Panc1 (cell line): Measurements from ENCODE around the gene PRSS21. TPM values are rescaled to one million over a fixed set of nuclear protein-coding genes. Genes with fewer than 3 reads are reported as not detected.
A peak's percentile ranks its signal among the peaks of the same experiment; 100 is the strongest.

ENCODE experiments used
- ATAC-seq: fragments of 200-7000 bp; cut with Tn5 transposase; 2 replicates; pipeline ENCODE4 v1.9.1; 2020; ENCODE audit warnings: mild to moderate bottlenecking, moderate library complexity
- BruUV-seq: library from RNA; stranded (reverse); fragments of 400-500 nt; replicated peaks from 2 replicates; lab custom pipeline; 2021; lab: Mats Ljungman, UMichigan
- CTCF ChIA-PET: fragments of 300-600 bp; sonication (Branson Sonifier 250); formaldehyde crosslinking; loops from one replicate; lab custom pipeline; 2022; ENCODE audit warnings: antibody characterized with exemption; lab: Charles Lee
- POLR2A ChIA-PET: fragments of 300-600 bp; sonication (Branson Sonifier 250); formaldehyde crosslinking; loops from one replicate; lab custom pipeline; 2022; ENCODE audit warnings: antibody characterized with exemption; lab: Charles Lee
- DNase-seq: peaks from one replicate; pipeline ENCODE4 v3.0.0-alpha.2; 2010; ENCODE audit warnings: low read depth, low spot score
- H3K27ac ChIP-seq: 2 replicates; pipeline ENCODE4 v1.5.1; 2011; ENCODE audit warnings: mild to moderate bottlenecking, low read length, inconsistent platforms
- H3K27me3 ChIP-seq: fragments of 200-500 bp; sonication (Bioruptor generic); 2 replicates; pipeline ENCODE4 v1.6.0; 2014; ENCODE audit warnings: low read length, inconsistent platforms; ENCODE audit not compliant: control insufficient read depth, insufficient read depth
- H3K36me3 ChIP-seq: fragments of 200-500 bp; sonication (Bioruptor generic); 2 replicates; pipeline ENCODE4 v1.5.1; 2014; ENCODE audit warnings: inconsistent platforms, mild to moderate bottlenecking, low read length, moderate library complexity; ENCODE audit not compliant: control insufficient read depth, insufficient read depth
- H3K4me1 ChIP-seq: 2 replicates; pipeline ENCODE4 v1.5.1; 2011; ENCODE audit warnings: inconsistent platforms, mild to moderate bottlenecking, low read length, moderate library complexity; ENCODE audit not compliant: control insufficient read depth, insufficient read depth
- H3K4me3 ChIP-seq, 2 experiments: 2 replicates each; pipeline ENCODE4 v1.5.1; 2011 to 2012; ENCODE audit warnings: low read depth in 2 of 2, low read length in 2 of 2, mild to moderate bottlenecking in 2 of 2, inconsistent platforms in 1 of 2, moderate library complexity in 1 of 2
- H3K9me3 ChIP-seq: fragments of 200-500 bp; sonication (Bioruptor generic); 2 replicates; pipeline ENCODE4 v1.5.1; 2014; ENCODE audit warnings: low read depth, mild to moderate bottlenecking, inconsistent platforms, low read length, moderate library complexity; ENCODE audit not compliant: control insufficient read depth, insufficient read depth
- CTCF ChIP-seq: fragments of 450-650 bp; IDR thresholded peaks from 2 replicates; pipeline ENCODE4 v1.5.1; 2017; ENCODE audit warnings: mild to moderate bottlenecking
- POLR2AphosphoS5 ChIP-seq: IDR thresholded peaks from 2 replicates; pipeline ENCODE4 v1.6.1; 2012; ENCODE audit warnings: mild to moderate bottlenecking, low read depth, low read length, moderate library complexity
- SIN3A ChIP-seq: IDR thresholded peaks from 2 replicates; pipeline ENCODE4 v1.6.1; 2012; ENCODE audit warnings: low read depth, mild to moderate bottlenecking, low read length, moderate library complexity, borderline replicate concordance; ENCODE audit not compliant: insufficient read depth
- TCF7L2 ChIP-seq: IDR thresholded peaks from 2 replicates; pipeline ENCODE4 v1.6.1; 2011; ENCODE audit warnings: mild to moderate bottlenecking, low read depth, low read length, inconsistent platforms
- in situ Hi-C: cut with HindIII; loops from 2 replicates; pipeline ENCODE4 v1.10.0; 2016; ENCODE audit warnings: low sequenced_read_pairs, low pct_unique_long_range_greater_than_20kb
- intact Hi-C: fragments of 100-400 bp; cut with micrococcal nuclease; formaldehyde crosslinking; loops from one replicate; pipeline ENCODE4 v1.10.0; 2022; ENCODE audit not compliant: unreplicated experiment
- total RNA-seq: library from RNA; stranded (reverse); gene quantifications from one replicate; pipeline ENCODE4 v1.2.1, GENCODE V29; 2021; ENCODE audit not compliant: unreplicated experiment
- TF ChIP-seq, protein P1 (sequence below), 2 experiments: IDR thresholded peaks; 2 replicates each; pipeline ENCODE4 v1.6.1; 2011 to 2012; ENCODE audit warnings: low read depth in 2 of 2, control low read depth in 1 of 2, low read length in 1 of 2, mild to moderate bottlenecking in 1 of 2, moderate library complexity in 1 of 2; ENCODE audit not compliant: insufficient read depth in 1 of 2

The PRSS21 gene
- total RNA-seq, 1 experiment from 2014 or later: not detected

DNA sequence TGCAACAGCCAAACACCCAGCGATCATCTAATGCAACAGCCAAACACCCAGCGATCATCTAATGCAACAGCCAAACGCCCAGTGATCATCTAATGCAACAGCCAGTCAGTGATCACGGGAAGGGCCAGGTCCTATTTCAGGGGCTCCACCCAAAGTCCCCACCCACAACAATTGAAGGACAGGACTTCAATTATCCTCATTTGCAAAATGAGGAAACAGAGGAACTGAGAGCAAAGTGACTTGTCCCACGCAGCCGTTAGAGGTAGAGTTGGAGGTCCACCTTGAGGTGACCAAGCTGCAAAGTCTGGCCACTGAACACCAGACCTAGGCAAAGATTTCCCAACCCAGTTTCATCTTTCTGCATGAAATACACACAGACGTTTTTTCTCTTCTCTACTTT lies 16.7 kb downstream of the PRSS21 start:
- intact Hi-C loops (no loop called here), in situ Hi-C loops (no loop called here)
- no peak for TF ChIP-seq SIN3A
- TF ChIP-seq CTCF: no peak
- TF ChIP-seq TCF7L2: no peak
- TF ChIP-seq, protein P1, sequence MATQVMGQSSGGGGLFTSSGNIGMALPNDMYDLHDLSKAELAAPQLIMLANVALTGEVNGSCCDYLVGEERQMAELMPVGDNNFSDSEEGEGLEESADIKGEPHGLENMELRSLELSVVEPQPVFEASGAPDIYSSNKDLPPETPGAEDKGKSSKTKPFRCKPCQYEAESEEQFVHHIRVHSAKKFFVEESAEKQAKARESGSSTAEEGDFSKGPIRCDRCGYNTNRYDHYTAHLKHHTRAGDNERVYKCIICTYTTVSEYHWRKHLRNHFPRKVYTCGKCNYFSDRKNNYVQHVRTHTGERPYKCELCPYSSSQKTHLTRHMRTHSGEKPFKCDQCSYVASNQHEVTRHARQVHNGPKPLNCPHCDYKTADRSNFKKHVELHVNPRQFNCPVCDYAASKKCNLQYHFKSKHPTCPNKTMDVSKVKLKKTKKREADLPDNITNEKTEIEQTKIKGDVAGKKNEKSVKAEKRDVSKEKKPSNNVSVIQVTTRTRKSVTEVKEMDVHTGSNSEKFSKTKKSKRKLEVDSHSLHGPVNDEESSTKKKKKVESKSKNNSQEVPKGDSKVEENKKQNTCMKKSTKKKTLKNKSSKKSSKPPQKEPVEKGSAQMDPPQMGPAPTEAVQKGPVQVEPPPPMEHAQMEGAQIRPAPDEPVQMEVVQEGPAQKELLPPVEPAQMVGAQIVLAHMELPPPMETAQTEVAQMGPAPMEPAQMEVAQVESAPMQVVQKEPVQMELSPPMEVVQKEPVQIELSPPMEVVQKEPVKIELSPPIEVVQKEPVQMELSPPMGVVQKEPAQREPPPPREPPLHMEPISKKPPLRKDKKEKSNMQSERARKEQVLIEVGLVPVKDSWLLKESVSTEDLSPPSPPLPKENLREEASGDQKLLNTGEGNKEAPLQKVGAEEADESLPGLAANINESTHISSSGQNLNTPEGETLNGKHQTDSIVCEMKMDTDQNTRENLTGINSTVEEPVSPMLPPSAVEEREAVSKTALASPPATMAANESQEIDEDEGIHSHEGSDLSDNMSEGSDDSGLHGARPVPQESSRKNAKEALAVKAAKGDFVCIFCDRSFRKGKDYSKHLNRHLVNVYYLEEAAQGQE (IDR thresholded peaks at IDR 0.05; ENCODE audit: insufficient read depth in 1 of 2, low read depth in 2 of 2, low read length in 1 of 2): no peak
- no peak for TF ChIP-seq POLR2AphosphoS5
- ChIA-PET CTCF (no interaction called here), POLR2A (no interaction called here)
- Histone ChIP-seq H3K4me3 (no peak overlapping the region), H3K27me3 (no peaks in the 10 kb centered on the region), H3K36me3 (no peaks in the 10 kb centered on the region), H3K27ac (peak overlapping the region; percentile 68), H3K4me1 (peaks cover 46% of the 10 kb centered on the region), H3K9me3 (no peaks in the 10 kb centered on the region)
- no peak for DNase-seq
- ATAC-seq: no peak
- no TSS peak for BruUV-seq

DNA sequence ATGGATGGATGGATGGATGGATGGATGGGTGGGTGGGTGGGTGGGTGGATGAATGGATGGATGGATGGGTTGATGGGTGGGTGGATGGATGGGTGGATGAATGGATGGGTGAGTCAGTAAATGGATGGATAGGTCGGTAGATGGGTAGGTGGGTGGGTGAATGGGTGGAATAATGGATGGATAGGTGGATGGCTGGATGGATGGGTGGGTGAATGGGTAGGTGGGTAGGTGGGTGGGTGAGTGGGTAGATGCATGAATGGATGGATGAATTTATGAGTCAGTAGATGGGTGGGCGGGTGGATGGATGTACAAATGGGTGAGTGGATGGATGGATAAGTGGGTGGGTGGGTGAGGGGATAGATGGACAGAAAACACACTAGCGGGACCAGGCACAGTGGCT lies 17.9 kb downstream of the PRSS21 start:
- no peak overlapping the region for H3K4me3 ChIP-seq
- no peaks in the 10 kb centered on the region for H3K9me3 ChIP-seq
- CTCF ChIA-PET: no interaction called here
- TF ChIP-seq CTCF: no peak
- TF ChIP-seq TCF7L2: no peak
- no peak for TF ChIP-seq POLR2AphosphoS5
- peaks cover 48% of the 10 kb centered on the region for H3K4me1 ChIP-seq
- POLR2A ChIA-PET: no interaction called here
- intact Hi-C loops: loop anchor here (5.0 kb wide), 1 partner anchor 63 kb away; no protein-coding TSS in a partner anchor
- H3K27me3 ChIP-seq: no peaks in the 10 kb centered on the region
- peak overlapping the region; percentile 79 for H3K27ac ChIP-seq
- ATAC-seq: no peak
- DNase-seq: no peak
- BruUV-seq: no TSS peak
- no peaks in the 10 kb centered on the region for H3K36me3 ChIP-seq
- in situ Hi-C loops: no loop called here
